HepG2 (cell line): ENCODE measurements around the gene RUVBL2. TPM values are rescaled to one million over a fixed set of nuclear protein-coding genes. Genes with fewer than 3 reads are reported as not detected.

Source experiments
- AHDC1 ChIP-seq: sonication (generic); formaldehyde crosslinking; IDR thresholded peaks from 2 replicates; pipeline ENCODE4 v1.5.1; 2020; ENCODE audit warnings: mild to moderate bottlenecking, missing genetic modification reagents, borderline replicate concordance
- CENPT ChIP-seq: sonication (generic); formaldehyde crosslinking; IDR thresholded peaks from 2 replicates; pipeline ENCODE4 v1.8.0; 2022; ENCODE audit warnings: low read depth, mild to moderate bottlenecking, moderate library complexity, missing genetic modification reagents
- HES4 ChIP-seq: sonication (generic); formaldehyde crosslinking; IDR thresholded peaks from 2 replicates; pipeline ENCODE4 v1.9.0; 2021; ENCODE audit warnings: mild to moderate bottlenecking, missing genetic modification reagents, borderline replicate concordance
- KLF12 ChIP-seq: sonication (generic); formaldehyde crosslinking; IDR thresholded peaks from 2 replicates; pipeline ENCODE4 v1.4.0; 2020; ENCODE audit warnings: missing genetic modification reagents, borderline replicate concordance
- RERE ChIP-seq: IDR thresholded peaks from 2 replicates; pipeline ENCODE4 v1.6.1; 2016; ENCODE audit warnings: low read depth, missing genetic modification reagents, missing compliant biosample characterization
- SP140L ChIP-seq: sonication (generic); formaldehyde crosslinking; IDR thresholded peaks from 2 replicates; pipeline ENCODE4 v1.4.0; 2020; ENCODE audit warnings: missing genetic modification reagents, borderline replicate concordance
- SP4 ChIP-seq: sonication (generic); formaldehyde crosslinking; IDR thresholded peaks from 2 replicates; pipeline ENCODE4 v1.8.1; 2023; ENCODE audit warnings: mild to moderate bottlenecking, missing genetic modification reagents
- ZHX1 ChIP-seq: sonication (generic); formaldehyde crosslinking; IDR thresholded peaks from 2 replicates; pipeline ENCODE4 v1.8.1; 2022; ENCODE audit warnings: low read depth, mild to moderate bottlenecking, missing genetic modification reagents
- ZNF574 ChIP-seq: sonication (generic); formaldehyde crosslinking; IDR thresholded peaks from 2 replicates; pipeline ENCODE4 v1.4.0; 2020; ENCODE audit warnings: missing genetic modification reagents
- ZNF660 ChIP-seq: sonication (generic); formaldehyde crosslinking; IDR thresholded peaks from 2 replicates; pipeline ENCODE4 v1.5.1; 2020; ENCODE audit warnings: mild to moderate bottlenecking, low read depth, missing genetic modification reagents, borderline replicate concordance
- polyA plus RNA-seq, 8 experiments: library from polyadenylated mRNA; depleted of rRNA in 3 of 8; stranded (reverse) in 7 of 8; unstranded in 1 of 8; fragments of >200 nt; fragmentation: Illumina TruSeq in 4 of 8; extraction: Trizol in 4 of 8; gene quantifications; 2 replicates each; pipeline versions ENCODE4 v1.2.1 to v1.2.3, GENCODE V29; 2011 to 2016; ENCODE audit warnings: low read depth in 4 of 8, missing spikeins in 1 of 8, mixed read lengths in 1 of 8; ENCODE audit not compliant: insufficient read depth in 1 of 8
- total RNA-seq, 5 experiments: library from RNA; depleted of rRNA; stranded (reverse); fragments of >200 nt; fragmentation: Illumina TruSeq; extraction: Trizol; gene quantifications; 2 replicates each; pipeline ENCODE4 v1.2.3, GENCODE V29; 2016; ENCODE audit warnings: low read depth in 1 of 5

The RUVBL2 gene
- total and polyA plus RNA-seq, 2 of the 13 experiments (the other 11 are each of a cell fraction or from before 2014, with no cell fraction given), result 120 to 122 TPM

GRCh38 chr19:48963371-48964204 is 30.1 kb upstream of the RUVBL2 start (continued):
- no peak for TF ChIP-seq AHDC1 (CRISPR knock-in tag)
- TF ChIP-seq ZHX1 (CRISPR knock-in tag), result no peak; the same call in 1 of the 2 replicates
- TF ChIP-seq HES4 (CRISPR knock-in tag), result 0 out of 2 replicates have a peak, but pooled peaks have one; percentile 54
- no peak for TF ChIP-seq ZNF660
- no peak for TF ChIP-seq SP4 (CRISPR knock-in tag)
- TF ChIP-seq RERE (CRISPR knock-in tag), result peak; percentile 15; the same call in 1 of the 2 replicates
- TF ChIP-seq SP140L, result no peak
- TF ChIP-seq KLF12 (CRISPR knock-in tag), result no peak
- no peak for TF ChIP-seq CENPT (CRISPR knock-in tag)
- TF ChIP-seq ZNF574 (CRISPR knock-in tag), result peak; percentile 72
